Measurements from ENCODE around the gene JHY. TPM values are rescaled to one million over a fixed set of nuclear protein-coding genes. Genes with fewer than 3 reads are reported as not detected.

The JHY gene
- total RNA-seq, 1 experiment from 2014 or later: 2.1 TPM

- no peak for DNase-seq (ENCODE audit: low read depth)
Measured at GRCh38 chr11:122871302-122871701, 11.3 kb upstream of the JHY start.

GRCh38 chr11:122872046-122872445 lies 10.5 kb upstream of the JHY start:
- no peak for DNase-seq (ENCODE audit: low read depth)

- no peak for DNase-seq (ENCODE audit: low read depth)
Measured at GRCh38 chr11:122874991-122875390, 7.6 kb upstream of the JHY start.

GRCh38 chr11:122877732-122878131 lies 4.8 kb upstream of the JHY start:
- no peak for DNase-seq (ENCODE audit: low read depth)

GRCh38 chr11:122879785-122880184 lies 2.8 kb upstream of the JHY start:
- no peak for DNase-seq (ENCODE audit: low read depth)

GRCh38 chr11:122882857-122883645 lies 492 bp downstream of the JHY start:
- peak; percentile 80 for DNase-seq (ENCODE audit: low read depth)

GRCh38 chr11:122883646-122883979 lies 1.1 kb downstream of the JHY start:
- no peak for DNase-seq (ENCODE audit: low read depth)

GRCh38 chr11:122888162-122888561 lies 5.6 kb downstream of the JHY start:
- no peak for DNase-seq (ENCODE audit: low read depth)

- no peak for DNase-seq (ENCODE audit: low read depth)
Measured at GRCh38 chr11:122893131-122893530, 10.6 kb downstream of the JHY start.

GRCh38 chr11:122895563-122895962 lies 13.0 kb downstream of the JHY start:
- DNase-seq (ENCODE audit: low read depth): no peak

- peak; percentile 55 for DNase-seq (ENCODE audit: low read depth)
Measured at GRCh38 chr11:122897606-122898210, 15.1 kb downstream of the JHY start.

- DNase-seq (ENCODE audit: low read depth): no peak
Measured at GRCh38 chr11:122898799-122899198, 16.2 kb downstream of the JHY start.

GRCh38 chr11:122900587-122901202 lies 18.1 kb downstream of the JHY start:
- DNase-seq (ENCODE audit: low read depth): no peak

- no peak for DNase-seq (ENCODE audit: low read depth)
Measured at GRCh38 chr11:122902951-122903350, 20.4 kb downstream of the JHY start.

- DNase-seq (ENCODE audit: low read depth): no peak
Measured at GRCh38 chr11:122910775-122911174, 28.2 kb downstream of the JHY start.

GRCh38 chr11:122917311-122917710 lies 34.8 kb downstream of the JHY start:
- peak; percentile 41 for DNase-seq (ENCODE audit: low read depth)

- no peak for DNase-seq (ENCODE audit: low read depth)
Measured at GRCh38 chr11:122918734-122919133, 36.2 kb downstream of the JHY start.

- no peak for DNase-seq (ENCODE audit: low read depth)
Measured at GRCh38 chr11:122920579-122920978, 38.0 kb downstream of the JHY start.

- DNase-seq (ENCODE audit: low read depth): no peak
Measured at GRCh38 chr11:122922893-122923292, 40.3 kb downstream of the JHY start.

GRCh38 chr11:122923302-122923701 lies 40.7 kb downstream of the JHY start:
- no peak for DNase-seq (ENCODE audit: low read depth)

GRCh38 chr11:122931510-122931909 lies 49.0 kb downstream of the JHY start:
- no peak for DNase-seq (ENCODE audit: low read depth)

- no peak for DNase-seq (ENCODE audit: low read depth)
Measured at GRCh38 chr11:122933416-122933815, 50.9 kb downstream of the JHY start.

GRCh38 chr11:122937983-122938382 lies 55.4 kb downstream of the JHY start:
- no peak for DNase-seq (ENCODE audit: low read depth)

All from HT1080 (cell line).